Loucy (cell line): ENCODE results near the gene CIAPIN1.

Experiments used
- H2AFZ ChIP-seq: fragments of 200-600 bp; sonication (generic); 2 replicates; pipeline ENCODE4 v1.6.0; 2016; ENCODE audit warnings: antibody characterized with exemption, mild to moderate bottlenecking, low read length, moderate library complexity
- H3F3A ChIP-seq: fragments of 200-600 bp; 2 replicates; pipeline ENCODE4 v1.6.0; 2016; ENCODE audit warnings: antibody characterized with exemption, low read depth, mild to moderate bottlenecking
- H3K27me3 ChIP-seq: fragments of 200-600 bp; sonication (generic); 2 replicates; pipeline ENCODE4 v1.6.1; 2014; ENCODE audit warnings: low read length, mild to moderate bottlenecking; ENCODE audit not compliant: insufficient read depth, poor library complexity, severe bottlenecking
- H3K36me3 ChIP-seq: fragments of 200-600 bp; sonication (generic); 2 replicates; pipeline ENCODE4 v1.6.1; 2016; ENCODE audit warnings: low read length; ENCODE audit not compliant: insufficient read depth
- H3K4me1 ChIP-seq: fragments of 200-600 bp; sonication (generic); 2 replicates; pipeline ENCODE4 v1.5.1; 2014; ENCODE audit warnings: low read length, mild to moderate bottlenecking; ENCODE audit not compliant: insufficient read depth, poor library complexity, severe bottlenecking
- H3K4me2 ChIP-seq: fragments of 200-600 bp; sonication (generic); 2 replicates; pipeline ENCODE4 v1.6.0; 2014; ENCODE audit warnings: antibody characterized with exemption, low read length, low read depth, mild to moderate bottlenecking; ENCODE audit not compliant: poor library complexity, severe bottlenecking
- H3K4me3 ChIP-seq: fragments of 200-600 bp; sonication (generic); 2 replicates; pipeline ENCODE4 v1.5.1; 2014; ENCODE audit warnings: low read length, mild to moderate bottlenecking, mixed read lengths; ENCODE audit not compliant: poor library complexity, severe bottlenecking
- H3K79me2 ChIP-seq: fragments of 200-600 bp; sonication (generic); 2 replicates; pipeline ENCODE4 v1.6.1; 2014; ENCODE audit warnings: low read length; ENCODE audit not compliant: insufficient read depth
- H3K9ac ChIP-seq: fragments of 200-600 bp; sonication (generic); 2 replicates; pipeline ENCODE4 v1.6.0; 2014; ENCODE audit warnings: mild to moderate bottlenecking, low read depth, low read length, moderate library complexity; ENCODE audit not compliant: poor library complexity, severe bottlenecking
- H3K9me2 ChIP-seq: fragments of 200-600 bp; sonication (generic); replicated peaks from 2 replicates; pipeline ENCODE4 v1.6.1; 2016; ENCODE audit warnings: low read depth, low read length, mixed read lengths
- H3K9me3 ChIP-seq: fragments of 200-600 bp; sonication (generic); 2 replicates; pipeline ENCODE4 v1.6.1; 2014; ENCODE audit warnings: mild to moderate bottlenecking, antibody characterized with exemption, low read length, low read depth; ENCODE audit not compliant: insufficient read depth
- H4K20me1 ChIP-seq: fragments of 200-600 bp; sonication (generic); 2 replicates; pipeline ENCODE4 v1.6.0; 2014; ENCODE audit warnings: antibody characterized with exemption, low read length, mild to moderate bottlenecking; ENCODE audit not compliant: insufficient read depth, poor library complexity, severe bottlenecking
- EZH2phosphoT487 ChIP-seq: fragments of 200-600 bp; IDR thresholded peaks from 2 replicates; pipeline ENCODE4 v1.6.1; 2018; ENCODE audit warnings: antibody characterized with exemption, mild to moderate bottlenecking, moderate library complexity, borderline replicate concordance
- TF ChIP-seq, protein P1 (sequence below): fragments of 200-600 bp; sonication (generic); conservative IDR thresholded peaks from 2 replicates; pipeline ENCODE4 v1.5.1; 2014; ENCODE audit warnings: mild to moderate bottlenecking, antibody characterized with exemption, low read length

The CIAPIN1 gene

DNA sequence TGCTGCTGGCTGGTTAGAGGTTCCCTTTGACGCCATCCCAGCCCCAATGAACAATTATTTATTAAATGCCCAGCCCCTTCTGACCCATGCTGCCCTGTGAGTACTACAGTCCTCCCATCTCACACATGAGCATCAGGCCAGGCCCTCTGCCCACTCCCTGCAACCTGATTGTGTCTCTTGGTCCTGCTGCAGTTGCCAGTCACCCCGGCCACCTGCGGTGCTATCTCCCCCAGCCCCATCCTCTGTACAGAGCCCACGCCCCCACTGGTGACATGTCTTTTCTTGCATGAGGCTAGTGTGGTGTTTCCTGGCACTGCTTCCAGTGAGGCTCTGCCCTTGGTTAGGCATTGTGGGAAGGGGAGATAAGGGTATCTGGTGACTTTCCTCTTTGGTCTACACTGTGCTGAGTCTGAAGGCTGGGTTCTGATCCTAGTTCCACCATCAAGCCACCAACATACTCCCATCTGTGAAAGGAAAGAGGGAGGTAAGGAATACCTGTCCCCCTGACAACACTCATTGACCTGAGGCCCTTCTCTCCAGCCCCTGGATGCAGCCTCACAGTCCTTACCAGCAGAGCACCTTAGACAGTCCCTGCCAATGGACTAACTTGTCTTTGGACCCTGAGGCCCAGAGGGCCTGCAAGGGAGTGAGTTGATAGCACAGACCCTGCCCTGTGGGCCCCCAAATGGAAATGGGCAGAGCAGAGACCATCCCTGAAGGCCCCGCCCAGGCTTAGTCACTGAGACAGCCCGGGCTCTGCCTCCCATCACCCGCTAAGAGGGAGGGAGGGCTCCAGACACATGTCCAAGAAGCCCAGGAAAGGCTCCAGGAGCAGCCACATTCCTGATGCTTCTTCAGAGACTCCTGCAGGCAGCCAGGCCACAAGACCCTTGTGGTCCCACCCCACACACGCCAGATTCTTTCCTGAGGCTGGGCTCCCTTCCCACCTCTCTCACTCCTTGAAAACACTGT is 63.6 kb downstream of the CIAPIN1 start:
- H3F3A ChIP-seq = no peaks in the 10 kb centered on the region
- no peak overlapping the region for H3K4me3 ChIP-seq
- no peak overlapping the region for H3K9ac ChIP-seq
- no peak overlapping the region for H3K4me2 ChIP-seq
- no peaks in the 10 kb centered on the region for H3K9me2 ChIP-seq
- H3K79me2 ChIP-seq = no peaks in the 10 kb centered on the region
- no peak overlapping the region for H2AFZ ChIP-seq
- no peaks in the 10 kb centered on the region for H4K20me1 ChIP-seq
- H3K4me1 ChIP-seq = peaks cover 13% of the 10 kb centered on the region
- H3K9me3 ChIP-seq = no peaks in the 10 kb centered on the region
- no peak for TF ChIP-seq EZH2phosphoT487
- TF ChIP-seq, protein P1, sequence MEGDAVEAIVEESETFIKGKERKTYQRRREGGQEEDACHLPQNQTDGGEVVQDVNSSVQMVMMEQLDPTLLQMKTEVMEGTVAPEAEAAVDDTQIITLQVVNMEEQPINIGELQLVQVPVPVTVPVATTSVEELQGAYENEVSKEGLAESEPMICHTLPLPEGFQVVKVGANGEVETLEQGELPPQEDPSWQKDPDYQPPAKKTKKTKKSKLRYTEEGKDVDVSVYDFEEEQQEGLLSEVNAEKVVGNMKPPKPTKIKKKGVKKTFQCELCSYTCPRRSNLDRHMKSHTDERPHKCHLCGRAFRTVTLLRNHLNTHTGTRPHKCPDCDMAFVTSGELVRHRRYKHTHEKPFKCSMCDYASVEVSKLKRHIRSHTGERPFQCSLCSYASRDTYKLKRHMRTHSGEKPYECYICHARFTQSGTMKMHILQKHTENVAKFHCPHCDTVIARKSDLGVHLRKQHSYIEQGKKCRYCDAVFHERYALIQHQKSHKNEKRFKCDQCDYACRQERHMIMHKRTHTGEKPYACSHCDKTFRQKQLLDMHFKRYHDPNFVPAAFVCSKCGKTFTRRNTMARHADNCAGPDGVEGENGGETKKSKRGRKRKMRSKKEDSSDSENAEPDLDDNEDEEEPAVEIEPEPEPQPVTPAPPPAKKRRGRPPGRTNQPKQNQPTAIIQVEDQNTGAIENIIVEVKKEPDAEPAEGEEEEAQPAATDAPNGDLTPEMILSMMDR = no peak
- H3K36me3 ChIP-seq = no peaks in the 10 kb centered on the region
- no peaks in the 10 kb centered on the region for H3K27me3 ChIP-seq

DNA sequence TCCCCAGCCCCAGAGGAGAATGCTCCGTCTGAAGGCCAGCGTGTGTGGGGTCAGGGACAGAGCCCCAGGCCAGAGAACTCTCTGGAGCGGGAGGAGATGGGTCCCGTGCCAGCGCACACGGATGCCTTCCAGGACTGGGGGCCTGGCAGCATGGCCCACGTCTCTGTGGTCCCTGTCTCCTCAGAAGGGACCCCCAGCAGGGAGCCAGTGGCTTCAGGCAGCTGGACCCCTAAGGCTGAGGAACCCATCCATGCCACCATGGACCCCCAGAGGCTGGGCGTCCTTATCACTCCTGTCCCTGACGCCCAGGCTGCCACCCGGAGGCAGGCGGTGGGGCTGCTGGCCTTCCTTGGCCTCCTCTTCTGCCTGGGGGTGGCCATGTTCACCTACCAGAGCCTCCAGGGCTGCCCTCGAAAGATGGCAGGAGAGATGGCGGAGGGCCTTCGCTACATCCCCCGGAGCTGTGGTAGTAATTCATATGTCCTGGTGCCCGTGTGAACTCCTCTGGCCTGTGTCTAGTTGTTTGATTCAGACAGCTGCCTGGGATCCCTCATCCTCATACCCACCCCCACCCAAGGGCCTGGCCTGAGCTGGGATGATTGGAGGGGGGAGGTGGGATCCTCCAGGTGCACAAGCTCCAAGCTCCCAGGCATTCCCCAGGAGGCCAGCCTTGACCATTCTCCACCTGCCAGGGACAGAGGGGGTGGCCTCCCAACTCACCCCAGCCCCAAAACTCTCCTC is 64.5 kb downstream of the CIAPIN1 start:
- no peak overlapping the region for H3K9ac ChIP-seq
- H3K4me3 ChIP-seq = no peak overlapping the region
- H3K79me2 ChIP-seq = no peaks in the 10 kb centered on the region
- H3F3A ChIP-seq = no peaks in the 10 kb centered on the region
- H3K36me3 ChIP-seq = no peaks in the 10 kb centered on the region
- peaks cover 13% of the 10 kb centered on the region for H3K4me1 ChIP-seq
- H3K27me3 ChIP-seq = no peaks in the 10 kb centered on the region
- H3K9me3 ChIP-seq = no peaks in the 10 kb centered on the region
- H3K9me2 ChIP-seq = no peaks in the 10 kb centered on the region
- H4K20me1 ChIP-seq = no peaks in the 10 kb centered on the region
- H3K4me2 ChIP-seq = no peak overlapping the region
- no peak for TF ChIP-seq EZH2phosphoT487
- TF ChIP-seq, protein P1 = peak; percentile 38; the same call in 1 of the 2 replicates
- H2AFZ ChIP-seq = no peak overlapping the region

DNA sequence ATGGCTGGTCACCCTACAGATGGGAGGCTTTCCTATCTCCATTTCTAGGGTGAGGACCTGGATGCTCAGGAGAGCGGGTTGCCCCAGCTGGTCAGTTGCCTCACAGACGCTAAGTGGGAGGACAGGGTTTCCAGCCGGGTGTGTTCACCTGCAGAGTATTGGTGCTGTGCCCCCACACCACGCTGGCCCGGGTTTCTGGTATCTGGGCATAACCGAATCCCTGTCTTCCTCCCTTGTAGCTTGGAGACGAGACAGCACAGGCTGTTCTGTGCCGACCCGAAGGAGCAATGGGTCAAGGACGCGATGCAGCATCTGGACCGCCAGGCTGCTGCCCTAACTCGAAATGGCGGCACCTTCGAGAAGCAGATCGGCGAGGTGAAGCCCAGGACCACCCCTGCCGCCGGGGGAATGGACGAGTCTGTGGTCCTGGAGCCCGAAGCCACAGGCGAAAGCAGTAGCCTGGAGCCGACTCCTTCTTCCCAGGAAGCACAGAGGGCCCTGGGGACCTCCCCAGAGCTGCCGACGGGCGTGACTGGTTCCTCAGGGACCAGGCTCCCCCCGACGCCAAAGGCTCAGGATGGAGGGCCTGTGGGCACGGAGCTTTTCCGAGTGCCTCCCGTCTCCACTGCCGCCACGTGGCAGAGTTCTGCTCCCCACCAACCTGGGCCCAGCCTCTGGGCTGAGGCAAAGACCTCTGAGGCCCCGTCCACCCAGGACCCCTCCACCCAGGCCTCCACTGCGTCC is 65.2 kb downstream of the CIAPIN1 start:
- Histone ChIP-seq H3K9me3 (no peaks in the 10 kb centered on the region), H3K36me3 (no peaks in the 10 kb centered on the region), H4K20me1 (no peaks in the 10 kb centered on the region), H3K4me3 (no peak overlapping the region), H3K79me2 (no peaks in the 10 kb centered on the region), H3K4me1 (peaks cover 20% of the 10 kb centered on the region), H3K4me2 (no peak overlapping the region), H3K9me2 (no peaks in the 10 kb centered on the region), H3K9ac (no peak overlapping the region), H3F3A (no peaks in the 10 kb centered on the region), H3K27me3 (no peaks in the 10 kb centered on the region), H2AFZ (no peak overlapping the region)
- TF ChIP-seq, protein P1 = no peak
- no peak for TF ChIP-seq EZH2phosphoT487
